Pons (tissue), 1 donor: ENCODE data around the gene CCDC197.

ENCODE experiments used
- DNase-seq: peaks from one replicate; pipeline ENCODE4 v3.0.0-alpha.2; 2016; ENCODE audit warnings: low spot score

Gene CCDC197

GRCh38 chr14:94043111-94043755 is 46.1 kb downstream of the CCDC197 start:
- no peak for DNase-seq

GRCh38 chr14:94043756-94044475 is 46.8 kb downstream of the CCDC197 start:
- DNase-seq: no peak

- DNase-seq: no peak
These were observed 47.5 kb downstream of the CCDC197 start for GRCh38 chr14:94044476-94045091.

GRCh38 chr14:94045101-94045500 is 48.0 kb downstream of the CCDC197 start:
- DNase-seq: no peak

GRCh38 chr14:94045563-94046345 is 48.7 kb downstream of the CCDC197 start:
- DNase-seq: no peak

- no peak for DNase-seq
These were observed 49.7 kb downstream of the CCDC197 start for GRCh38 chr14:94046696-94047250.

- DNase-seq: no peak
These were observed 50.5 kb downstream of the CCDC197 start for GRCh38 chr14:94047581-94047980.

GRCh38 chr14:94048691-94049624 is 51.9 kb downstream of the CCDC197 start:
- no peak for DNase-seq

- no peak for DNase-seq
These were observed 52.5 kb downstream of the CCDC197 start for GRCh38 chr14:94049625-94050023.

- DNase-seq: no peak
These were observed 53.3 kb downstream of the CCDC197 start for GRCh38 chr14:94050231-94050880.

GRCh38 chr14:94051115-94051514 is 54.0 kb downstream of the CCDC197 start:
- DNase-seq: peak; percentile 62

- no peak for DNase-seq
These were observed 54.7 kb downstream of the CCDC197 start for GRCh38 chr14:94051779-94052178.

- no peak for DNase-seq
These were observed 55.1 kb downstream of the CCDC197 start for GRCh38 chr14:94052199-94052598.

- no peak for DNase-seq
These were observed 55.6 kb downstream of the CCDC197 start for GRCh38 chr14:94052662-94053061.

- no peak for DNase-seq
These were observed 57.3 kb downstream of the CCDC197 start for GRCh38 chr14:94054401-94054800.

GRCh38 chr14:94054936-94055335 is 57.8 kb downstream of the CCDC197 start:
- no peak for DNase-seq

GRCh38 chr14:94056579-94057308 is 59.6 kb downstream of the CCDC197 start:
- peak; percentile 40 for DNase-seq

- DNase-seq: no peak
These were observed 61.1 kb downstream of the CCDC197 start for GRCh38 chr14:94058128-94058673.
